SK-N-SH treated with all-trans-retinoic acid at 6 μM for 48 hours (cell line): ENCODE results near the gene GJB5.

Experiments used
- ISL1 ChIP-seq: fragments of 250-450 bp; sonication (Bioruptor Pico); IDR thresholded peaks from 2 replicates; pipeline ENCODE4 v2.1.2; 2022; ENCODE audit warnings: mild to moderate bottlenecking, moderate library complexity
- OSR1 ChIP-seq: fragments of 250-450 bp; sonication (Bioruptor Pico); IDR thresholded peaks from 2 replicates; pipeline ENCODE4 v1.8.0; 2022; ENCODE audit warnings: moderate library complexity, mild to moderate bottlenecking, inconsistent platforms
- RARB ChIP-seq: fragments of 250-450 bp; sonication (Bioruptor Pico); IDR thresholded peaks from 2 replicates; pipeline ENCODE4 v1.8.0; 2021; ENCODE audit warnings: mild to moderate bottlenecking, moderate library complexity
- ZFP3 ChIP-seq: fragments of 250-450 bp; sonication (Bioruptor Pico); IDR thresholded peaks from 2 replicates; pipeline ENCODE4 v1.5.0; 2020; ENCODE audit warnings: mild to moderate bottlenecking, moderate library complexity
- ZNF70 ChIP-seq: fragments of 450-650 bp; formaldehyde crosslinking; IDR thresholded peaks from 2 replicates; pipeline ENCODE4 v1.5.0; 2020; ENCODE audit warnings: mild to moderate bottlenecking, moderate library complexity

GRCh38 chr1:34753163-34753562 is 1.7 kb upstream of the GJB5 start:
- TF ChIP-seq OSR1 (no peak), ISL1 (CRISPR knock-in tag) (no peak), RARB (CRISPR knock-in tag) (no peak), ZFP3 (CRISPR knock-in tag) (no peak), ZNF70 (CRISPR knock-in tag) (no peak)
